Left lung (tissue), 14 donors: Measurements from ENCODE around the gene FBXO5. TPM values are rescaled to one million over a fixed set of nuclear protein-coding genes. Genes with fewer than 3 reads are reported as not detected.

Source experiments
- ATAC-seq: fragments of 200-7000 bp; cut with Tn5 transposase; one replicate; pipeline ENCODE4 v1.9.1; 2020; ENCODE audit warnings: moderate library complexity
- DNase-seq, 4 donors: peaks; one replicate each; pipeline ENCODE4 v3.0.0-alpha.2; 2013 to 2020
- H3K27ac ChIP-seq, 2 donors: fragments of 200-600 bp; sonication (generic) in 1 of 2; one replicate each; pipeline versions ENCODE4 v1.5.0 to v1.8.0; 2020 to 2021
- H3K27me3 ChIP-seq, 2 donors: fragments of 200-600 bp; sonication (generic) in 1 of 2; one replicate each; pipeline versions ENCODE4 v1.5.0 to v1.8.0; 2020 to 2021
- H3K36me3 ChIP-seq, 2 donors: fragments of 200-600 bp; sonication (generic) in 1 of 2; one replicate each; pipeline versions ENCODE4 v1.5.0 to v1.8.0; 2020 to 2021
- H3K4me1 ChIP-seq, 2 donors: fragments of 200-600 bp; one replicate each; pipeline ENCODE4 v1.8.0; 2021
- H3K4me3 ChIP-seq, 2 donors: fragments of 200-600 bp; sonication (generic) in 1 of 2; one replicate each; pipeline versions ENCODE4 v1.5.0 to v1.8.0; 2020 to 2021; ENCODE audit warnings: mild to moderate bottlenecking in 1 of 2
- H3K9me3 ChIP-seq, 2 donors: fragments of 200-600 bp; sonication (generic) in 1 of 2; one replicate each; pipeline versions ENCODE4 v1.5.0 to v1.8.0; 2020 to 2021
- intact Hi-C, 2 donors: fragments of 100-400 bp; cut with DNase I; formaldehyde crosslinking; loops; one replicate each; pipeline versions ENCODE4 v1.11.2 to v1.14.2; 2022
- long read RNA-seq, 12 donors: library from polyadenylated mRNA in 2 of 12; unstranded in 2 of 12; transcript quantifications; one replicate each; pipeline ENCODE4 v2.0.0 and lab custom pipeline, GENCODE V29; 2019 to 2026
- polyA plus RNA-seq, 6 donors: library from polyadenylated mRNA; unstranded; fragments of 120-200 nt; gene quantifications; one replicate each; pipeline ENCODE4 v1.2.1, GENCODE V29; 2013; ENCODE audit not compliant: insufficient read length in 6 of 6
- total RNA-seq, 2 donors: library from RNA; stranded (reverse); fragmentation: NEBNext Ultra II Directional; extraction: Animal tissue kit (Norgen Biotek cat#: 25700); gene quantifications; one replicate each; pipeline ENCODE4 v1.2.1, GENCODE V29; 2021
- TF ChIP-seq, protein P1 (sequence below), 2 donors: fragments of 200-600 bp; sonication (generic) in 1 of 2; IDR thresholded peaks; one replicate each; pipeline versions ENCODE4 v1.5.0 to v1.8.0; 2021; ENCODE audit warnings: antibody characterized with exemption in 2 of 2
- donor health status: DM: no; HTN: yes; CAD: no.
- donor health status: DM: no; HTN: no; CAD: no.

Gene FBXO5, protein sequence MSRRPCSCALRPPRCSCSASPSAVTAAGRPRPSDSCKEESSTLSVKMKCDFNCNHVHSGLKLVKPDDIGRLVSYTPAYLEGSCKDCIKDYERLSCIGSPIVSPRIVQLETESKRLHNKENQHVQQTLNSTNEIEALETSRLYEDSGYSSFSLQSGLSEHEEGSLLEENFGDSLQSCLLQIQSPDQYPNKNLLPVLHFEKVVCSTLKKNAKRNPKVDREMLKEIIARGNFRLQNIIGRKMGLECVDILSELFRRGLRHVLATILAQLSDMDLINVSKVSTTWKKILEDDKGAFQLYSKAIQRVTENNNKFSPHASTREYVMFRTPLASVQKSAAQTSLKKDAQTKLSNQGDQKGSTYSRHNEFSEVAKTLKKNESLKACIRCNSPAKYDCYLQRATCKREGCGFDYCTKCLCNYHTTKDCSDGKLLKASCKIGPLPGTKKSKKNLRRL
- 1 to 10 TPM; 6.4 to 6.6 TPM for total RNA-seq
- 10 to 100 TPM; 22.9 to 38.2 (median 26.9) TPM for polyA plus RNA-seq
- long read RNA-seq, donor 1, transcript FBXO5-202 (5 exons, 2,221 nt) = major isoform, 9 of 19 reads
- long read RNA-seq, donor 1, partial matches to known transcripts = 5 of 19 reads
- long read RNA-seq, donor 1, other reads (novel, unspliced or antisense) = 0 of 19 reads
- long read RNA-seq, donor 2, transcript FBXO5-201 (5 exons, 2,037 nt) = major isoform, 6 of 29 reads
- long read RNA-seq, donor 2, partial matches to known transcripts = 19 of 29 reads
- long read RNA-seq, donor 2, other reads (novel, unspliced or antisense) = 0 of 29 reads
- long read RNA-seq, donor 3, transcript FBXO5-201 (5 exons, 2,037 nt) = major isoform, 6 of 13 reads
- long read RNA-seq, donor 3, partial matches to known transcripts = 5 of 13 reads
- long read RNA-seq, donor 3, other reads (novel, unspliced or antisense) = 0 of 13 reads
- long read RNA-seq, donor 4, partial matches to known transcripts = 2 of 6 reads
- long read RNA-seq, donor 4, other reads (novel, unspliced or antisense) = 0 of 6 reads
- long read RNA-seq, donor 5, transcript FBXO5-202 (5 exons, 2,221 nt) = major isoform, 6 of 20 reads
- long read RNA-seq, donor 5, partial matches to known transcripts = 12 of 20 reads
- long read RNA-seq, donor 5, other reads (novel, unspliced or antisense) = 0 of 20 reads
- long read RNA-seq, donor 6, transcript FBXO5-202 (5 exons, 2,221 nt) = major isoform, 9 of 17 reads
- long read RNA-seq, donor 6, transcript FBXO5-201 (5 exons, 2,037 nt) = minor isoform, 8 of 17 reads
- long read RNA-seq, donor 6, partial matches to known transcripts = 0 of 17 reads
- long read RNA-seq, donor 6, other reads (novel, unspliced or antisense) = 0 of 17 reads
- long read RNA-seq, donor 7, transcript FBXO5-202 (5 exons, 2,221 nt) = major isoform, 6 of 6 reads
- long read RNA-seq, donor 7, partial matches to known transcripts = 0 of 6 reads
- long read RNA-seq, donor 7, other reads (novel, unspliced or antisense) = 0 of 6 reads
- long read RNA-seq, donor 8, partial matches to known transcripts = 0 of 3 reads
- long read RNA-seq, donor 8, other reads (novel, unspliced or antisense) = 0 of 3 reads
- long read RNA-seq, donor 9 = 0 reads
- long read RNA-seq, donor 10, partial matches to known transcripts = 1 of 1 reads
- long read RNA-seq, donor 10, other reads (novel, unspliced or antisense) = 0 of 1 reads
- long read RNA-seq, donor 11, partial matches to known transcripts = 7 of 13 reads
- long read RNA-seq, donor 11, other reads (novel, unspliced or antisense) = 0 of 13 reads
- long read RNA-seq, donor 12, partial matches to known transcripts = 0 of 9 reads
- long read RNA-seq, donor 12, other reads (novel, unspliced or antisense) = 0 of 9 reads

DNA sequence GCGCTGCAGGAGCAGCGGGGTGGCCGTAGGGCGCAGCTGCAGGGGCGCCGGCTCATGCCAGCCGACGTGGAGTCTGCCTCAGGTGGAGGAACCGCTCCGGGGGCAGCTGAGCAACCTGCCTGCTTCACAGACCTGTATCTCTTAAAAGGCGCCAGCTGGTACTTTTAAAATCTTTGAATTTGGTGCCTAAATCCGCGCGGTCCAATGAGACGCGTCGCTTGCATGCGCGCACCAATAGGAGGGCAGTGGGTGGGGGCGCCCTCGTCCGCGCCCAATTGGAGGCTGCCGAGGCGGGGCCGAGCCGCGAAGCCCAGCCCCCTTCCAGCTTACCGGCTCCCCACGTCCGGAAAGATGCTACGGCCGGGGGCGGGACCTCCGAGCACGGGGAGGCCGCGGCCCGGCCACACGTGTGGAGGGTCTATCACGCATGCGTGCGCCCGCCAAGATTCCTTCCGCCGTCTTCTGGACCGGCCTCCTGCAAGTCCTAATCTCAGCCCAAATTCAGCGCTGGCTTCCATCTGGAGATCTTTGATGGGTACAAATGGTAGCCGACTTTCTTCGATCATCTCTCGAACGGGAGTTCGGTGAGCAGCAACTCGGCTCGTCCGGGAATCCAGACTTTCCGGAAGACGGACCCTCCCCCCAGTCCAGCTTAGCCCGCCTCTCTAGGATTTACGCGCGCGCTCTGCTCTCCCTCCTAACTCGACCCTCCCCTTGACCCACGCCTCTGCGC, at the start of gene FBXO5:
TSS of gene FBXO5 (minus strand) at position 138 of the 733 bp plus-strand sequence. CDS start at position 56, 82 bp downstream.
- TF ChIP-seq, protein P1, sequence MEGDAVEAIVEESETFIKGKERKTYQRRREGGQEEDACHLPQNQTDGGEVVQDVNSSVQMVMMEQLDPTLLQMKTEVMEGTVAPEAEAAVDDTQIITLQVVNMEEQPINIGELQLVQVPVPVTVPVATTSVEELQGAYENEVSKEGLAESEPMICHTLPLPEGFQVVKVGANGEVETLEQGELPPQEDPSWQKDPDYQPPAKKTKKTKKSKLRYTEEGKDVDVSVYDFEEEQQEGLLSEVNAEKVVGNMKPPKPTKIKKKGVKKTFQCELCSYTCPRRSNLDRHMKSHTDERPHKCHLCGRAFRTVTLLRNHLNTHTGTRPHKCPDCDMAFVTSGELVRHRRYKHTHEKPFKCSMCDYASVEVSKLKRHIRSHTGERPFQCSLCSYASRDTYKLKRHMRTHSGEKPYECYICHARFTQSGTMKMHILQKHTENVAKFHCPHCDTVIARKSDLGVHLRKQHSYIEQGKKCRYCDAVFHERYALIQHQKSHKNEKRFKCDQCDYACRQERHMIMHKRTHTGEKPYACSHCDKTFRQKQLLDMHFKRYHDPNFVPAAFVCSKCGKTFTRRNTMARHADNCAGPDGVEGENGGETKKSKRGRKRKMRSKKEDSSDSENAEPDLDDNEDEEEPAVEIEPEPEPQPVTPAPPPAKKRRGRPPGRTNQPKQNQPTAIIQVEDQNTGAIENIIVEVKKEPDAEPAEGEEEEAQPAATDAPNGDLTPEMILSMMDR (IDR thresholded peaks at IDR 0.05) = no peak
- Histone ChIP-seq H3K9me3 (no peaks in the 10 kb centered on the region), H3K27ac (peak within 1 kb of the TSS; percentile 89 to 94), H3K36me3 (peaks cover 0 to 10% of the 10 kb centered on the region in 2 donors), H3K4me1 (peaks cover 0 to 48% of the 10 kb centered on the region in 2 donors), H3K27me3 (no peaks in the 10 kb centered on the region), H3K4me3 (peak within 1 kb of the TSS; percentile 50 to 81)
- DNase-seq (peak; percentile 97 to 99 (median 98)), ATAC-seq (peak; percentile 98)
- intact Hi-C loops = no loop called here

DNA sequence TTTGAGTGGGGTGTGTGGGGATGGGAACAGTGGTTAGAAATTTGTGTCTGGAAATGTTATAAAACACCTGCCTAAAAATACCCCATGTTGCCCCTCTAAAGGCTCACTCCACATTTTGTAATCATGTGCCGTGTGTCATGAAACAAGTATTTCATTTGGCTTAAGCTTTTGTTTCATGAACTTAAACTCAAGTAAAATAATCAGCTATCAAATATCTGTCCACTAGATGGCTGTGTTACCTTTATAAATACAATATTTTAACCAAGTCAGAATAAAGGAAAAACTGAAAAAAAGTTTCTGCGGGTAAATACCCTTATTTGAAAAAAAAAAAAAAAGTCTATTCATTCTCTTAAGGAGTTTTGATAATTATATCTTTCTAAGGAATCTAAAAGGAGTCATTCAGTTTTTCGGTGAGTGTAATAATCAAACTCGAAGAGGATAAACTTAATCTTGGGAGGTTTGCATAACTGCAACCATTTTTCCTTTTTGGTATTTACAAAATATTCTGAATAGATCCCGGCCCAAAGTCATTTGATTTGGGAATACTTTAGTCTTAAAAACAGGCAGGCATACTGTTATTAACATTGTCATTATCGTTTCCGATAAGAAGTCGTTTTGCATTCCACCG, 49.5 kb upstream of the FBXO5 start:
- no peaks in the 10 kb centered on the region for H3K27me3 ChIP-seq
- TF ChIP-seq, protein P1 (IDR thresholded peaks at IDR 0.05) = peak in 1 of 2 donors; percentile 37
- no peaks in the 10 kb centered on the region for H3K36me3 ChIP-seq
- H3K4me3 ChIP-seq = no peak overlapping the region
- ATAC-seq (peak; percentile 80), DNase-seq (peak in 2 of 4 donors; percentile 31 to 38)
- no peaks in the 10 kb centered on the region for H3K9me3 ChIP-seq
- H3K27ac ChIP-seq = no peak overlapping the region
- intact Hi-C loops = no loop called here
- no peaks in the 10 kb centered on the region for H3K4me1 ChIP-seq

DNA sequence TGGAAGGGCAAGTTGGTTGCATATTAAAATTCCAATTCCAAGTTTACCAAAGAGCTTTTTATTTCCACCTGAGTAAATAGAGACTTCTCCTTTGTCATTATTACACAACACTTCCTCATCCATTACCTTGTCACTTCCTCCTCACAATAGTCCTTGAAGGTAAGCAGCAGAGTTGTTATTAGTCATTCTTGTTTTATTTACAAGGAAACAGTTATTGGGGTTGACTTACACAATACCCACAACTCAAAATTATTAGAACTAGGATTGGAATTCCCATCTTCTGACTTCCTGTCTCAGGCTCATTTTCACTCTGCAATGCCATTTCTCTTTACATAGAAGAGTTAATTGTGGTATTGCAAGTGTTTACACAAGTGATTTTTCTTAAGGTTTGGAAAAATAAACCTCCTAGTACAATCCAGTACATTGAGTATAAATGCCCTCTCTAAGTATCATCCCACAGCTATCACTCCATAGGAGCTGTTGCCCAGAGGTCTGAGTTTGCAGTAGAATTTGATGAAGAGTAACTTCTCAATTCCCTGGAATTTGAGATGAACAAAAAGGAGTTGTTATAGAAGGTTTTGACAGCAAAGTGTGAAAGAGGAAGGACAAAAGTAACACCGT, 48.6 kb upstream of the FBXO5 start:
- no peak overlapping the region for H3K27ac ChIP-seq
- H3K27me3 ChIP-seq = no peaks in the 10 kb centered on the region
- ATAC-seq (peak; percentile 38), DNase-seq (no peak)
- intact Hi-C loops = no loop called here
- no peaks in the 10 kb centered on the region for H3K4me1 ChIP-seq
- no peak overlapping the region for H3K4me3 ChIP-seq
- H3K36me3 ChIP-seq = no peaks in the 10 kb centered on the region
- TF ChIP-seq, protein P1 (IDR thresholded peaks at IDR 0.05) = no peak
- H3K9me3 ChIP-seq = no peaks in the 10 kb centered on the region
